GM12864 (cell line): Measurements from ENCODE around the gene KIAA1671.

Source experiments
- DNase-seq: peaks from one replicate; pipeline ENCODE4 v3.0.0-alpha.2; 2011; ENCODE audit warnings: low read depth
- H3K4me3 ChIP-seq: 2 replicates; pipeline ENCODE4 v1.5.1; 2011; ENCODE audit warnings: mild to moderate bottlenecking, low read depth, low read length, control low read depth
- CTCF ChIP-seq: IDR thresholded peaks from 2 replicates; pipeline ENCODE4 v1.5.1; 2011; ENCODE audit warnings: low read depth, mild to moderate bottlenecking, moderate library complexity, low read length, control low read depth, inconsistent platforms; ENCODE audit errors: missing control alignments

KIAA1671 gene

DNA sequence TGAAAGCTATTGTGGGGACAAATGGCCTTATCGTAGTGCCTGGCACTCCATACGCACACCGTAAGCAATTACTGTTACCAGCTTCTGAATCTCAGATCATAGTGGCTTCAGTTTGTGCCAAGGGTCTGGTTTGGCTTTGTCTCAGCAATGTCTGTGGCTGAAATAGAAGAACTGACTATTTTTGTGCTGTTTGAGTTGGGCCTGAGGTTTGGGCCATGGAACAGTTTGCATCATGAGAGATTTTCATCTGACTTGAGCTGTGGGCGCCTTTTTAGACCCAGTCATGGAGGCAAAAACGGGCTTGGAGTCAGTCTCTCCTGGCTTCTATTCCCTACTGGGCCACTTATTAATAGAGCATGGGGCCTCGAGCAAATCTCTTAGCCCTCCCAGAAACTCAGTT lies 126.1 kb downstream of the KIAA1671 start:
- no peak overlapping the region for H3K4me3 ChIP-seq
- no peak for TF ChIP-seq CTCF
- no peak for DNase-seq

DNA sequence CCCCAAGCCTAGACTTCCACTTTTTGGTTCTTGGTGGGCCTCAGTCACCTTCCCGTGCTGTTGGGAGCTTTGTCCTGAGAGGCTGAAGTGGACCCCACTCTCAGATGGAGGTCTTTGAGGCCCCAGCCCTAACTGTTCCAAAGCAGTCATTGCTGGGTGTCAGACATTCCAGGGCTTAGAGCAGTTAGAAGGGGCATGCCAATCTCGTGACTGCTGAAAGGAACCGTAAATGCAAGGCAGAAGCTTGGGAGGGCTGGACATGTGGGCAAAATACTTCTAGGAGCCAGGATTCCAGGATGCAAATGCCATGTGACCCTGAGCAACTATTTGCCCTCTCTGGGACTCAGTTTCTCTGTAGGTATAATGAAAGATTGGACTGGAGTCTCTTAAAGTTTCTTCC lies 128.3 kb downstream of the KIAA1671 start:
- no peak for TF ChIP-seq CTCF
- H3K4me3 ChIP-seq, result no peak overlapping the region

GRCh38 chr22:25081409-25081824 lies 128.9 kb downstream of the KIAA1671 start:
- peak; percentile 70 for TF ChIP-seq CTCF
- DNase-seq, result no peak
- no peak overlapping the region for H3K4me3 ChIP-seq

More for the DNA sequence above, 128.3 kb downstream of the KIAA1671 start:
- no peak for DNase-seq

DNA sequence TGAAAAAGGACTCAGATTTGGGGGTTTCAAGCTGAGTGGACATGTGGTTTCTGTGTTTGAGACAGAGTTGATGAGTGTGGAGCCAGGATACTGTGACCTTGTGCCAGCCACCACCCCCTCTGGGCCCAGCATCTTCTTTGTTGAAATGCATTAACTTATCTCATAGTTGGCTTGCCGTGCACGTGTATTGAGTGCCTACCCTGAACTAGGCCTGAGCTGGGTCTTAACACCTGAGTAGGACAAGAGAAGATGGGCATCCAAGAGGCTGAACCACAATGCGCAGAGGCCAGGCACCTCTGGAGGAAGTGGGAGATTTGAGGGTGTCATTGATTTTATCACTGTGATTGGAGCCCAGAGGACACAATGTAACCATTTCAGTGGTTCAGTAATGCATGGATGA lies 129.6 kb downstream of the KIAA1671 start:
- no peak overlapping the region for H3K4me3 ChIP-seq
- no peak for DNase-seq
- TF ChIP-seq CTCF, result no peak

DNA sequence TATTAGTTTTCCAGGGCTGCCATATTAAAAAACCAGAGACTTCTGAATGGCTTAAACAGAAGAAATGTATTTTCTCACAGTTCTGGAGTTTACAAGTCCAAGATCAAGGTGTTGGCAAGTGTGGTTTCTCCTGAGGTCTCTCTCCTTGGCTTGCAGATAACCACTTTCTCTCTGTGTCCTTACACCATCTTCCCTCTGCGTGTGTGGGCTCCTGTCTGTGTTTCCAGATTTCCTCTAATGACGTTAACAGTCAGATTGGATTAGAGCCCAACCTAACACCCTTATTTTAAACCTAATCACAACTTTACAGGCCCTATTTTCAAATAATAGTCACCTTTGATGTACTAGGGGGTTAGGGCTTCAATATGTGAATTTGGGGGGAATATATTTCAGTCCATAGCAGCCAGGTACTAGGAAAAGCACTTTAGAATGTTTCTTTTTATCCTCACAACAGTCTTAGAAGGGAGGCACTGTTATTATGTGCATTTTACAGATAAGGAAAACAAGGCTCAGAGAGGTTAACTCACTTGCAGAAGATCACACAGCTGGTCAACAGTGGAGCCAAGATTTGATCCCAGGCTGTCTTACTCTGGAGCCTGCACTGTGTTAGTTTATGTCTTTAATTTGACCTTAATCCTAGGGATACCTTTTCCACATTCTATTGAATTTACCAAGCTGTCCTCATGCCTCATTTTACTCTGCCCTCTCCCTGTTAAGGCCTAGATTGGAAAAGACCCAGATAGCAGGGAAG lies 130.7 kb downstream of the KIAA1671 start:
- no peak for TF ChIP-seq CTCF
- H3K4me3 ChIP-seq, result no peak overlapping the region
- no peak for DNase-seq

GRCh38 chr22:25083807-25084200 lies 131.3 kb downstream of the KIAA1671 start:
- no peak for DNase-seq
- TF ChIP-seq CTCF, result no peak
- no peak overlapping the region for H3K4me3 ChIP-seq
